Right atrium auricular region (tissue), 2 donors: ENCODE measurements around the gene TGM2. TPM values are rescaled to one million over a fixed set of nuclear protein-coding genes. Genes with fewer than 3 reads are reported as not detected.
A peak's percentile ranks its signal among the peaks of the same experiment; 100 is the strongest.

Experiments used
- DNase-seq: peaks from one replicate; pipeline ENCODE4 v3.0.0-alpha.2; 2019; ENCODE audit warnings: low spot score
- H3K27ac ChIP-seq, 2 donors: fragments of 200-600 bp; sonication (generic); 1 replicate in 1 of 2; 2 replicates in 1 of 2; pipeline ENCODE4 v1.5.1; 2016 to 2019
- H3K27me3 ChIP-seq, 2 donors: fragments of 200-600 bp; sonication (generic); one replicate each; pipeline versions ENCODE4 v1.5.1 to v1.6.0; 2017 to 2019
- H3K36me3 ChIP-seq: fragments of 200-600 bp; sonication (generic); one replicate; pipeline ENCODE4 v1.5.1; 2016
- H3K4me1 ChIP-seq, 2 donors: fragments of 200-600 bp; sonication (generic); one replicate each; pipeline versions ENCODE4 v1.5.1 to v1.6.0; 2017 to 2019
- H3K4me3 ChIP-seq, 2 donors: fragments of 200-600 bp; sonication (generic); 1 replicate in 1 of 2; 2 replicates in 1 of 2; pipeline ENCODE4 v1.5.1; 2017 to 2019; ENCODE audit warnings: mild to moderate bottlenecking in 1 of 2, moderate library complexity in 1 of 2
- H3K9me3 ChIP-seq, 2 donors: fragments of 200-600 bp; sonication (generic); one replicate each; pipeline ENCODE4 v1.5.1; 2019
- CTCF ChIP-seq, 2 donors: fragments of 200-600 bp; sonication (generic); IDR thresholded peaks; one replicate each; pipeline ENCODE4 v1.5.1; 2019; ENCODE audit warnings: antibody characterized with exemption in 2 of 2
- total RNA-seq, 2 donors: library from RNA; depleted of rRNA; stranded (reverse); fragments of >200 nt; gene quantifications; one replicate each; pipeline ENCODE4 v1.1.0, GENCODE V29; 2016

Gene TGM2
- total RNA-seq, 2 donors from 2014 or later, result 680 to 1,303 TPM

- H3K4me3 ChIP-seq, result no peak overlapping the region
- H3K27ac ChIP-seq, result no peak overlapping the region
- no peak for TF ChIP-seq CTCF (IDR thresholded peaks at IDR 0.05)
- H3K4me1 ChIP-seq, result no peaks in the 10 kb centered on the region
- H3K36me3 ChIP-seq, result no peaks in the 10 kb centered on the region
- DNase-seq, result no peak
- no peaks in the 10 kb centered on the region for H3K27me3 ChIP-seq
- no peaks in the 10 kb centered on the region for H3K9me3 ChIP-seq
These were observed 37.3 kb upstream of the TGM2 start for GRCh38 chr20:38202153-38202981.

- TF ChIP-seq CTCF (IDR thresholded peaks at IDR 0.05), result no peak
- peak; percentile 82 for DNase-seq
- Histone ChIP-seq H3K9me3 (no peaks in the 10 kb centered on the region), H3K4me3 (no peak overlapping the region), H3K27ac (no peak overlapping the region), H3K36me3 (no peaks in the 10 kb centered on the region), H3K4me1 (peaks cover 0 to 10% of the 10 kb centered on the region in 2 donors), H3K27me3 (no peaks in the 10 kb centered on the region)
These were observed 36.3 kb upstream of the TGM2 start for GRCh38 chr20:38201356-38201755.

GRCh38 chr20:38200646-38201045, 35.6 kb upstream of the TGM2 start:
- TF ChIP-seq CTCF (IDR thresholded peaks at IDR 0.05), result no peak
- H3K36me3 ChIP-seq, result no peaks in the 10 kb centered on the region
- H3K27me3 ChIP-seq, result no peaks in the 10 kb centered on the region
- H3K4me3 ChIP-seq, result no peak overlapping the region
- no peaks in the 10 kb centered on the region for H3K9me3 ChIP-seq
- peaks cover 0 to 17% of the 10 kb centered on the region in 2 donors for H3K4me1 ChIP-seq
- no peak for DNase-seq
- no peak overlapping the region for H3K27ac ChIP-seq

- TF ChIP-seq CTCF (IDR thresholded peaks at IDR 0.05), result no peak
- no peaks in the 10 kb centered on the region for H3K27me3 ChIP-seq
- DNase-seq, result no peak
- no peaks in the 10 kb centered on the region for H3K36me3 ChIP-seq
- no peak overlapping the region for H3K27ac ChIP-seq
- H3K4me1 ChIP-seq, result peaks cover 0 to 26% of the 10 kb centered on the region in 2 donors
- no peak overlapping the region for H3K4me3 ChIP-seq
- H3K9me3 ChIP-seq, result no peaks in the 10 kb centered on the region
These were observed 34.7 kb upstream of the TGM2 start for GRCh38 chr20:38199501-38200390.

GRCh38 chr20:38198238-38198861, 33.3 kb upstream of the TGM2 start:
- Histone ChIP-seq H3K9me3 (no peaks in the 10 kb centered on the region), H3K27me3 (no peaks in the 10 kb centered on the region), H3K4me3 (no peak overlapping the region), H3K36me3 (no peaks in the 10 kb centered on the region), H3K27ac (no peak overlapping the region), H3K4me1 (peaks cover 0 to 26% of the 10 kb centered on the region in 2 donors)
- no peak for DNase-seq
- TF ChIP-seq CTCF (IDR thresholded peaks at IDR 0.05), result no peak
